HepG2 (cell line): ENCODE measurements around the gene TMEM258. TPM values are rescaled to one million over a fixed set of nuclear protein-coding genes. Genes with fewer than 3 reads are reported as not detected.

Experiments
- ARID3A ChIP-seq: IDR thresholded peaks from 2 replicates; pipeline ENCODE4 v1.6.1; 2012; ENCODE audit warnings: low read depth, low read length, improper control_type of control experiment
- ATAD3A ChIP-seq: sonication (generic); formaldehyde crosslinking; IDR thresholded peaks from 2 replicates; pipeline ENCODE4 v1.4.0; 2020; ENCODE audit warnings: missing genetic modification reagents
- GABPA ChIP-seq, 2 experiments: IDR thresholded peaks; 2 replicates each; pipeline ENCODE4 v1.6.1; 2011 to 2016; ENCODE audit warnings: low read depth in 2 of 2, low read length in 1 of 2, missing biosample characterization in 1 of 2, missing genetic modification characterization in 1 of 2
- GLI4 ChIP-seq: sonication (generic); formaldehyde crosslinking; IDR thresholded peaks from 2 replicates; pipeline ENCODE4 v1.5.1; 2020; ENCODE audit warnings: missing genetic modification reagents, mild to moderate bottlenecking, moderate library complexity, borderline replicate concordance
- HNRNPLL ChIP-seq: fragments of 200-400 bp; formaldehyde crosslinking; IDR thresholded peaks from 2 replicates; pipeline ENCODE4 v1.6.1; 2017; ENCODE audit warnings: mild to moderate bottlenecking, low read depth, low read length; ENCODE audit not compliant: poor library complexity, severe bottlenecking
- MATR3 ChIP-seq: sonication (generic); formaldehyde crosslinking; IDR thresholded peaks from 2 replicates; pipeline ENCODE4 v1.4.0; 2020; ENCODE audit warnings: missing genetic modification reagents
- MNT ChIP-seq: fragments of 450-650 bp; IDR thresholded peaks from 2 replicates; pipeline ENCODE4 v1.6.1; 2016
- NCOA1 ChIP-seq: sonication (generic); formaldehyde crosslinking; IDR thresholded peaks from 2 replicates; pipeline ENCODE4 v1.9.0; 2021; ENCODE audit warnings: missing genetic modification reagents
- NR2C2 ChIP-seq: sonication (generic); formaldehyde crosslinking; IDR thresholded peaks from 2 replicates; pipeline ENCODE4 v1.4.0; 2020; ENCODE audit warnings: missing genetic modification reagents, mild to moderate bottlenecking, moderate library complexity, borderline replicate concordance
- PRPF4 ChIP-seq: fragments of 200-400 bp; formaldehyde crosslinking; IDR thresholded peaks from 2 replicates; pipeline ENCODE4 v1.6.1; 2016; ENCODE audit warnings: low read length, low read depth; ENCODE audit not compliant: poor library complexity, severe bottlenecking
- RXRB ChIP-seq: IDR thresholded peaks from 2 replicates; pipeline ENCODE4 v1.6.1; 2016; ENCODE audit warnings: borderline replicate concordance, missing genetic modification reagents, missing compliant biosample characterization
- SRSF9 ChIP-seq: fragments of 200-400 bp; formaldehyde crosslinking; IDR thresholded peaks from 2 replicates; pipeline ENCODE4 v1.6.1; 2018; ENCODE audit warnings: borderline replicate concordance, mild to moderate bottlenecking, low read depth, low read length; ENCODE audit not compliant: insufficient read depth, poor library complexity, severe bottlenecking
- TMF1 ChIP-seq: sonication (generic); formaldehyde crosslinking; IDR thresholded peaks from 2 replicates; pipeline ENCODE4 v1.8.1; 2022; ENCODE audit warnings: low read depth, missing genetic modification reagents
- TOPORS ChIP-seq: sonication (generic); formaldehyde crosslinking; IDR thresholded peaks from 2 replicates; pipeline ENCODE4 v1.8.0; 2023; ENCODE audit warnings: mild to moderate bottlenecking, missing genetic modification reagents
- ZBTB1 ChIP-seq: sonication (generic); formaldehyde crosslinking; IDR thresholded peaks from 2 replicates; pipeline ENCODE4 v1.4.0; 2020; ENCODE audit warnings: missing genetic modification reagents, borderline replicate concordance
- ZBTB46 ChIP-seq: sonication (generic); formaldehyde crosslinking; IDR thresholded peaks from 2 replicates; pipeline ENCODE4 v1.4.0; 2020; ENCODE audit warnings: mild to moderate bottlenecking, missing genetic modification reagents, borderline replicate concordance
- ZNF20 ChIP-seq: sonication (generic); formaldehyde crosslinking; IDR thresholded peaks from 2 replicates; pipeline ENCODE4 v1.4.0; 2020; ENCODE audit warnings: mild to moderate bottlenecking, moderate library complexity, missing genetic modification reagents
- ZNF256 ChIP-seq: sonication (generic); formaldehyde crosslinking; conservative IDR thresholded peaks from 2 replicates; pipeline ENCODE4 v1.4.0; 2020; ENCODE audit warnings: missing genetic modification reagents
- ZNF276 ChIP-seq: sonication (generic); formaldehyde crosslinking; IDR thresholded peaks from 2 replicates; pipeline ENCODE4 v1.4.0; 2020; ENCODE audit warnings: mild to moderate bottlenecking, low read depth, missing genetic modification reagents
- ZNF317 ChIP-seq: sonication (generic); formaldehyde crosslinking; IDR thresholded peaks from 2 replicates; pipeline ENCODE4 v1.5.0; 2020; ENCODE audit warnings: mild to moderate bottlenecking, missing genetic modification reagents
- ZNF549 ChIP-seq: sonication (generic); formaldehyde crosslinking; IDR thresholded peaks from 2 replicates; pipeline ENCODE4 v1.5.0; 2020; ENCODE audit warnings: missing genetic modification reagents
- ZNF75D ChIP-seq: sonication (generic); formaldehyde crosslinking; IDR thresholded peaks from 2 replicates; pipeline ENCODE4 v1.8.1; 2023; ENCODE audit warnings: missing genetic modification reagents, mild to moderate bottlenecking, borderline replicate concordance
- ZSCAN9 ChIP-seq: IDR thresholded peaks from 2 replicates; pipeline ENCODE4 v1.6.1; 2016; ENCODE audit warnings: borderline replicate concordance
- polyA plus RNA-seq, 8 experiments: library from polyadenylated mRNA; depleted of rRNA in 3 of 8; stranded (reverse) in 7 of 8; unstranded in 1 of 8; fragments of >200 nt; fragmentation: Illumina TruSeq in 4 of 8; extraction: Trizol in 4 of 8; gene quantifications; 2 replicates each; pipeline versions ENCODE4 v1.2.1 to v1.2.3, GENCODE V29; 2011 to 2016; ENCODE audit warnings: low read depth in 4 of 8, missing spikeins in 1 of 8, mixed read lengths in 1 of 8; ENCODE audit not compliant: insufficient read depth in 1 of 8
- total RNA-seq, 5 experiments: library from RNA; depleted of rRNA; stranded (reverse); fragments of >200 nt; fragmentation: Illumina TruSeq; extraction: Trizol; gene quantifications; 2 replicates each; pipeline ENCODE4 v1.2.3, GENCODE V29; 2016; ENCODE audit warnings: low read depth in 1 of 5
- TF ChIP-seq, protein P1 (sequence below): sonication (generic); formaldehyde crosslinking; IDR thresholded peaks from 2 replicates; pipeline ENCODE4 v1.8.1; 2023; ENCODE audit warnings: mild to moderate bottlenecking, missing genetic modification reagents, borderline replicate concordance

TMEM258 gene
- total and polyA plus RNA-seq, 2 of the 13 experiments (the other 11 are each of a cell fraction or from before 2014, with no cell fraction given): 175 to 424 TPM

DNA sequence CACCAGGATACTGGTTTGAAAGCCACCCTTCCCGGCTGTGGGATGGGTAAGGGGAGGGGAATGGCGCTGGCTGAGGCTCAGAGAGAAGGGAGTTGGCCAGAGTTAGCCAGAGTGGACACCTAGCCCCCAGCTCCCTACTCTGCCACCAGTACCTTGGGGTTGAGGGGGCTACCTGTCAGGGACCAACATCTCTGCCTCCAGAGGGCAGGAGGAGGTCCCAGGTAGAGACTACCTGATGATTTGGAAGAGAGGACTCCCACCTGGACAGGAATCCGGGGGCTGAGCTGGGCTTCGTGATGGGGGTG lies 36.3 kb downstream of the TMEM258 start (continued):
- no peak for TF ChIP-seq GABPA (IDR thresholded peaks at IDR 0.05; ENCODE audit: low read depth, low read length)
- no peak for TF ChIP-seq GABPA (CRISPR knock-in tag; IDR thresholded peaks at IDR 0.05; ENCODE audit: low read depth)
- TF ChIP-seq ATAD3A (CRISPR knock-in tag): no peak
- no peak for TF ChIP-seq PRPF4
- no peak for TF ChIP-seq ZSCAN9 (CRISPR knock-in tag)
- no peak for TF ChIP-seq RXRB (CRISPR knock-in tag)
- no peak for TF ChIP-seq ZNF549
- TF ChIP-seq NR2C2 (CRISPR knock-in tag): no peak
- no peak for TF ChIP-seq ZNF317 (CRISPR knock-in tag)
- TF ChIP-seq ZNF20 (CRISPR knock-in tag): no peak
- TF ChIP-seq ZNF75D: no peak
- TF ChIP-seq TMF1 (CRISPR knock-in tag): no peak
- no peak for TF ChIP-seq MATR3 (CRISPR knock-in tag)
- no peak; the same call in 1 of the 2 replicates for TF ChIP-seq ZNF256 (CRISPR knock-in tag)
- TF ChIP-seq ZBTB46: no peak
- TF ChIP-seq HNRNPLL: peak; percentile 14
- TF ChIP-seq MNT: no peak
- no peak for TF ChIP-seq ZNF276 (CRISPR knock-in tag)
- TF ChIP-seq SRSF9: no peak
- no peak for TF ChIP-seq GLI4 (CRISPR knock-in tag)
- TF ChIP-seq, protein P1, sequence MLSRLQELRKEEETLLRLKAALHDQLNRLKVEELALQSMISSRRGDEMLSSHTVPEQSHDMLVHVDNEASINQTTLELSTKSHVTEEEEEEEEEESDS (CRISPR knock-in tag): no peak
- TF ChIP-seq ARID3A: no peak
- TF ChIP-seq ZBTB1: no peak
- TF ChIP-seq NCOA1 (CRISPR knock-in tag): no peak
- TF ChIP-seq TOPORS (CRISPR knock-in tag): no peak
